Activated gamma-delta T cell treated with Interleukin-2 at 50 U/mL for 16 hours (primary cell): ENCODE measurements around the gene RAB5B.
A peak's percentile ranks its signal among the peaks of the same experiment; 100 is the strongest.
"Not testable (repeated sequence)": the region's sequence is repeated elsewhere in the genome, so short reads cannot be mapped to it uniquely, and the experiment has no call there.

Source experiments
- DNase-seq: peaks from one replicate; pipeline ENCODE4 v3.0.0-alpha.2; 2020

Gene RAB5B

DNA sequence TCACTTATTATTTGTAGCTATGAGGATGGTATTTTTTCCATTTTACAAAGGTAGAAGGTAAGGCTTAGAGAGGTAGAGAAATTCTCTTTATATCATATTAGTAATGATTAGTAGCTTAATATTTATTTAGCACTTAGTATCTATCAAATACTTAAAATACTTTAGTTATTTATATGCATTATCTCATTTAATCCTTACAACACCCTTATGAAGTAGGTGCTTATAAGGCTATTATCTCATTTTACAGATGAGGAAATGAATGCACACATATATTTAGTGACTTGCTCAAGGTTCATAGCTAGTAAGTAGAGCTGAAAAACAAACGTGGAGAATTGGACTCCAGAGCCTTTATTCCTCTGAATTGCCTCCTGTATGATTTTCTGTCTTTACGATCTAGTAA lies 11.0 kb downstream of the RAB5B start:
- no peak for DNase-seq

DNA sequence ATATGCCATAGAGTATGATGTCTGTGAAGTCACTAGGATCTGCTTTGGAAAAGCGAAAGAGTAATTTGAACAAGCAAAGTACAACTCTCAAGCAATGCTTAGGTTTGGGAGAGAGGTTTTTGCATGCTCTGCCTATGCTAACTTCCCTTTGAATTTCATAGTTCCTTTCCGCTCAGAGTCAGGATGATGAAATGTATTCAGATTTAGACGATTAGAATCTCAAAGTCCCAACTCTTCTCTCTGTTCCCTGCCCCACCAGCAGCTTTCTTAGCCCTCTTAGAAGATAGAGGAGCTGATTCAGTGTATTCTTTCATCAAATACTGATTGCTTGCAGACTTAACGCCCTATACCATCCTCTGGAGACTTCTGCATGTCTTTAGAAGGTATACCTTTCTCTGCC lies 11.5 kb downstream of the RAB5B start:
- no peak for DNase-seq

DNA sequence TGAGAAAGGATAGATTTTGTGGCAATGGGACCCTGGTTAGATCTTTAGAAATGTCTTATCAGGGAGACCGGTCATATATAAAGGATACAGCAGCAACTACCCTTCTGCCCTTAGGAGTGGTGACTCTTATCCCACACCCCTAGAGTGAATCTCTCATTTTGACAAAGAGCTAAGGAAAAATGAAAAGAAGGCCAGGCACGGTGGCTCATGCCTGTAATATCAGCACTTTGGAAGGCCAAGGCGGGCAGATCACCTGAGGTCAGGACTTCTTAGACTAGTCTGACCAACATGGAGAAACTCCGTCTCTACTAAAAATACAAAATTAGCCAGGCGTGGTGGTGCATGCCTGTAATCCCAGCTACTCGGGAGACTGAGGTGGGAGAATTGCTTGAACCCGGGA lies 12.1 kb downstream of the RAB5B start:
- DNase-seq: not testable (repeated sequence)

DNA sequence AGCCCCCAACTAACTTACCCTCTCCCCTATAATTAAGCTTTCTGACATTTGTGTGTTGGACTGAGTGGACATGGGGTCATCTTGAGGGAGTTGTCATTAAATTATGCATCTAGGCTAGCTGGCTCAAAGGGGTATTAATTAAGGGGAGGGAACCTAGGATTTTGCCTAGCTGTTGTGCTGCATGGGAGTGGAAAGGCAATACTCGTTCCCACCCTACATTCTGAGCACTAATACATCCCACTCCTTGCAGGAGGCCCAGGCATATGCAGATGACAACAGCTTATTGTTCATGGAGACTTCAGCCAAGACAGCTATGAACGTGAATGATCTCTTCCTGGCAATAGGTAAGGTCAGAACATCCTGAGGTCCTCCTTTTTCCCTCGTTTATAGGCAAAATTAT lies 17.2 kb downstream of the RAB5B start:
- DNase-seq: no peak

GRCh38 chr12:55993230-55993853 lies 19.5 kb downstream of the RAB5B start:
- no peak for DNase-seq

- no peak for DNase-seq
These were observed 21.5 kb downstream of the RAB5B start for GRCh38 chr12:55995366-55995765.

GRCh38 chr12:55996201-55996714 lies 22.4 kb downstream of the RAB5B start:
- DNase-seq: peak; percentile 63

- DNase-seq: no peak
These were observed 23.0 kb downstream of the RAB5B start, which contains the start of gene SUOX for GRCh38 chr12:55996715-55997534. Gene SUOX (plus strand): TSS chr12:55997276. CDS start chr12:56002222, 4,946 bp downstream.

DNA sequence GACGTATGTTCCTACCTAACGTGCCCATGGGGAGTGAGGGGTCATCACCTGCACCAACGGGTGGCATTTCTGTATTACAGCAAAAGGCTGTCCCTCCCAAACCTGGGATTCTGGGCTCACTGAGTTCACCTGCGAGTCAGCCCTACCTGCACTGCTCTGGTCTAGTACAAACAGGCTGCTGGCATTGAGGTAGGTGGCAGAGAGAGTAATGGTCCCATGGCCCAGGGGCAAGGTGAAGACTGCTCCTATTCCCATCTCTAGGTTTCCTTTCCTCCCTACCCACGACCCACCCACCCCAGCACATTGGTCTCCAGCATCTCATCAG lies 23.6 kb downstream of the RAB5B start:
- DNase-seq: no peak

- not testable (repeated sequence) for DNase-seq
These were observed 25.6 kb downstream of the RAB5B start for GRCh38 chr12:55999522-55999921.

DNA sequence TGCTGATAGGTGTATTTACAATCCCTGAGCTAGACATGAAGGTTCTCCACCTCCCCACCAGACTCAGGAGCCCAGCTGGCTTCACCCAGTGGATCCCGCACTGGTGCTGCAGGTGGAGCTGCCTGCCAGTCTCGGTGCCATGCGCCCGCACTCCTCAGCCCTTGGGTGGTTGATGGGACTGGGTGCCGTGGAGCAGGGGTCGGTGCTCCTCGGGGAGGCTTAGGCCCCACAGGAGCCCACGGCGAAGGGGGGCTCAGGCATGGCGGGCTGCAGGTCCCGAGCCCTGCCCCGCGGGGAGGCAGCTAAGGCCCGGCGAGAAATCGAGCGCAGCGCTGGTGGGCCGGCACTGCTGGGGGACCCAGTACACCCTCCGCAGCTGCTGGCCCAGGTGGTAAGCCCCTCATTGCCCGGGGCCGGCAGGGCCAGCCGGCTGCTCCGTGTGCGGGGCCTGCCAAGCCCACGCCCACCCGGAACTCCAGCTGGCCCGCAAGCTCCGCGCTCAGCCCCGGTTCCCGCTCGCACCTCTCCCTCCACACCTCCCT lies 26.2 kb downstream of the RAB5B start:
- DNase-seq: not testable (repeated sequence)

DNA sequence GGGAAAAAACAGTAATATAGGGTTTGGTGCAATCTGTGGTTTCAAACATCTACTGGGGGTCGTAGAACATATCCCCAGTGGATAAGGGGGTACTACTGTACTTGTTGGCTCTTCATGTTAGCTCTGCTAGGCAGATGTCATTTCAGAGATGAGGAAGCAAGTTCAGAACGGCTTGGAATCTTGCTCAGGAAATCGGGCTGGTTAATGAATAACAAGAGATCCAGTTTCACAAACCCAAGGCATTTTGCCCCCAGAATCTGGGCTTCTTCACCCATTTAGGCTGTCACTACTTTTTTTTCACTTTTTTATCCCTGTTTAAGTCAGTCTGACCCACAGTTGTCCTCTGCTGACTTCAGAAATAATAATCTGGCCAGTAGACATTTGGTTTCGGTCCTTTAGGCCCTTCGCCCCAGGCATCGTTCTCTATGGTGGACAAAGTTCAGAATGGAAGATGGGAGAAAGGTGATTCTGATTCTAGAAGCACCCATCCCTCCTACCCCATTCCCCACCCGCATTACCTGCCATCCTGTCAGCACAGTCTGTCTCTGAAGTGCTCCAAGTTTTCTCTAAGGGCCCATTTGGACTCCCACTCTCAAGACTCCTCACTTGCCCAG lies 27.7 kb downstream of the RAB5B start:
- DNase-seq: no peak

- not testable (repeated sequence) for DNase-seq
These were observed 29.5 kb downstream of the RAB5B start for GRCh38 chr12:56003376-56003775.

- no peak for DNase-seq
These were observed 30.3 kb downstream of the RAB5B start for GRCh38 chr12:56004211-56004610.

- peak; percentile 67 for DNase-seq
These were observed 34.0 kb downstream of the RAB5B start for GRCh38 chr12:56007564-56008559.

DNA sequence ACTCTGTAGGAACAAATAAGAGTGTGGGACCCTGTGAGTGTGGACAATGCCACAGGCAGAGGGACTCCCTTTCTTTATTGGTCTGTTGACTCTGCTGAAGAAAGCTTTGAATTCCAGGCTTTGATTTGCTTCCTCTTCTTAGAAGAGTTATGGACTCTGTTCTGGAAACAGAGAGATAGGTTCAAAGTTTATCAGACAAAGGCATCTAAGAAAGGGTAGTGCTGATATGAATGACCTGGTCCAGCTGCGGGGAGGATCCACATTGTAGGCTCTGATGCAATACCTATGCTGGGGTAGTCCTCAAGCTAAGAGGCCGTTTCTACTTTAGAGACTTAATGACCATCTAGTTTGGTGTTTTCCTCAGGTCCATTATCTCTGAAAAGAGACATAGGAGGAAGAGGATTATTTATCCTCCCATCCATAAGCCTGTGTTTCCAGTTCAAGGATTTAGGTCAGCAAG lies 36.3 kb downstream of the RAB5B start:
- DNase-seq: no peak

DNA sequence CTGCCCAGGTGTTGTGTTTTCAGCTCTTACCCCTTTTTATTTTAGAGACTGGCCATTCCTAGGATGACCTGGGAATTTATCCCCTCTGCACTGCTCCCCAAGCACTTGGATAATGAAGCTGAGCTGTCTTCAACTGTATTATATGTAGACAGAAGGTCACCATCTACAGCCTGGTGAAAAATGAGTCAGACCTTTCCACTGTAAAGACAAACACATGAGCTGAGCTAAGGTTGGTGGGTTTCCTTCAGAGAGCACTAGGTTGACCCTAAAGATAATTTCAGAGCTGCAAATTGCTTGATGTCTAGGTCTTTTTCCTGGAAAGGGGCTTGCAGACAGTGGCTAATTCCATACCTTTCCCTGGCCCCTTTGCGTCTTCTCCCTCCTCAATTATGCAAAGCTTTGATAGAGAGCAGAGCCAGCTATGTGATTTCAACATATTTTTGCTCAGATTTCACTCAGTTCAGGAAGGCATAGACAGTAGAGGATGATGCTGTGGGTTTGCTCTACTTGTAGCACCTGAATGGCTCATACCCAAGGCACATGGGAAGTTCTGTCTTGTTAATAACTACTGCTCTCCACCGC lies 37.7 kb downstream of the RAB5B start:
- DNase-seq: no peak

GRCh38 chr12:56013482-56013881 lies 39.6 kb downstream of the RAB5B start:
- no peak for DNase-seq

GRCh38 chr12:56014205-56014604 lies 40.3 kb downstream of the RAB5B start:
- no peak for DNase-seq

DNA sequence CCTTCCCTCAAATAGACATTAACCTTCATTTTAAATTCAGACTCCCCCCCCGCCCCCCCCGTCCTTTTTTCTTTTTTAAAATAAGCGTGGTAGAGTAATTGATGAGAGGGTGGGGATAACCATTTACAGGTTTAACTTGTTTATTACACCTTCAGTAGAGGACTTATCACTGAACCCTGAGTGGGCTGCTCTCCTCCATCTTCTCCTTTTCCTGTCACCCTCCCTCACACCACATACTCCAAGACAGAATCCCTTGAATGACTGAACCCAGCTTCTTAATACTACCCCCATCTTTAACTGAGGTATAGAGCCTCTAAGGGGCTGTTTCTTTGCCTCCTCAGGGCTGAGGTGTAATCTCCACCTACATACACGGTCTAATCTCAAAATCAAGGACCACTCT lies 43.3 kb downstream of the RAB5B start:
- DNase-seq: no peak

DNA sequence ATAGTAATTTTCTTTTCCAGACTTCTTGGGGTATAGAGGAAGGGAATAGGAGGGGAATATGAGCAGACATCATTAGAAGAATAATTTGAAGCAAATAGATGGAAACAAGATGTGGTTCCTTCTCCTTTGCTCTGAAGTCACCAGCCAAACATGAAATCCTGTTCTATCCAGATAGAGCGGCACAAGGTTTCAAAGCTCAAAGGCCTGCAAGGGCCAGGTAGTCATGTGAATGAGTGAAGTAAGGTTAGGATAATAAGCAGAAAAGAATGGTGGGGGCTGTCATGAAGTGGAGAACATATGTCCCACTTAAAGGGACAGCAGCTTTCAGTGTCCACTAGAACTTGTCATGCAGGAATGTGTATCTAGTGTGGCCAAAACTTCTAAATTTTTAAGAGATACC lies 44.5 kb downstream of the RAB5B start:
- DNase-seq: no peak
